GM19463 (cell line): ENCODE data around the gene SNX30.

Experiments used
- ATAC-seq: cut with Tn5 transposase; IDR thresholded peaks from one replicate; pipeline ENCODE4 v1.9.1; 2021; ENCODE audit warnings: mild to moderate bottlenecking, moderate library complexity; ENCODE audit not compliant: unreplicated experiment

The SNX30 gene

GRCh38 chr9:112819635-112820496 is 69.3 kb downstream of the SNX30 start:
- ATAC-seq, result peak; percentile 57

GRCh38 chr9:112820881-112821280 is 70.3 kb downstream of the SNX30 start:
- no peak for ATAC-seq

- ATAC-seq, result no peak
These were observed 72.1 kb downstream of the SNX30 start for GRCh38 chr9:112822618-112823017.

- ATAC-seq, result no peak
These were observed 72.7 kb downstream of the SNX30 start for GRCh38 chr9:112823257-112823656.

GRCh38 chr9:112831281-112831851 is 80.8 kb downstream of the SNX30 start:
- ATAC-seq, result no peak

GRCh38 chr9:112831969-112832368 is 81.4 kb downstream of the SNX30 start:
- no peak for ATAC-seq

GRCh38 chr9:112833081-112833480 is 82.5 kb downstream of the SNX30 start:
- no peak for ATAC-seq

- ATAC-seq, result no peak
These were observed 85.8 kb downstream of the SNX30 start for GRCh38 chr9:112836394-112836793.

GRCh38 chr9:112838342-112838741 is 87.8 kb downstream of the SNX30 start:
- ATAC-seq, result no peak

- ATAC-seq, result no peak
These were observed 88.8 kb downstream of the SNX30 start for GRCh38 chr9:112839331-112839730.

- no peak for ATAC-seq
These were observed 90.7 kb downstream of the SNX30 start for GRCh38 chr9:112841261-112841660.

- no peak for ATAC-seq
These were observed 92.0 kb downstream of the SNX30 start for GRCh38 chr9:112842555-112842954.

- peak; percentile 96 for ATAC-seq
These were observed 94.4 kb downstream of the SNX30 start for GRCh38 chr9:112844771-112845542.

- ATAC-seq, result no peak
These were observed 96.2 kb downstream of the SNX30 start for GRCh38 chr9:112846528-112847488.

- no peak for ATAC-seq
These were observed 98.0 kb downstream of the SNX30 start for GRCh38 chr9:112848316-112849151.

- no peak for ATAC-seq
These were observed 98.9 kb downstream of the SNX30 start for GRCh38 chr9:112849363-112849922.

GRCh38 chr9:112850840-112851239 is 100.3 kb downstream of the SNX30 start:
- no peak for ATAC-seq

GRCh38 chr9:112852741-112853504 is 102.4 kb downstream of the SNX30 start:
- ATAC-seq, result no peak
